Germinal center (tissue), 1 donor: Measurements from ENCODE around the gene TGFB2.

Experiments used
- DNase-seq: peaks from one replicate; pipeline ENCODE4 v3.0.0; 2012; ENCODE audit warnings: mixed read lengths, low spot score

The TGFB2 gene

DNA sequence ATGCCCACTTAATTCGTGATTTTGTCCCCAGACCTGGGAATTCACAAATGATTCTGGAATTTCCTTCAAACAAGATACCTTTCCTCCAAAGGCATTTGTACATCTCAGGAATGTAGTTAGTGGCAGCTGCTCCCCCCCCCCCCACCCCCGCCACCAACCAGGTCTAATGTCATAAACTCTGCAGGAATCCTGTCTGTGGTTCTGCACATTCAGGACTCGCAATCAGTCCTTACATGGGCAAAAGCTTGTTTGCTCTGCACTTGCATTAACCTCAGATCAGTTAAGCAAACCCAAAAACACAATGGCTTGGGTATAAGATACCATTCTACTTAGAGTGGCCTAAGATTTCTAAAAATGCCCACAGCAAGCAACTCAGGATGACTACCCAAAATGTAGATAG is 143.8 kb downstream of the TGFB2 start:
- DNase-seq, result no peak

GRCh38 chr1:218490406-218490922 is 145.3 kb downstream of the TGFB2 start:
- DNase-seq, result no peak

DNA sequence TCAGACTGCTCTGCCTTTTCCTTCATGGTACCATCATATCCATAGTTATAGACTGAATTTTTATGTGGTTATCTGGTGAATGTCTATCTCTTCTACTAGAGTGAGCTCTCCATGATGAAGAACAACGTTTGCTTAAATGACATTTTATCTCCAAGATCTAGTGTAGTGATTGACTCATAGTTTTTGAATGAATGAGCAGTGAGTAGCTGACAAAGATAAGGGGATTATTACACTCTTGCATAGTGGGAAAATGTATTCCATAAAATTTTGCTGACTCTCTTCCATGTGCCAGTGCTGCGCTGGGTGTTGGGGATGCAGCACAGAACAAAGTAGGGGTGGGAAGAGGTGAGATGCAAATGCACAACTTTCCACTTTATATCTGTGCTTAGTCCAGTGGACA is 147.7 kb downstream of the TGFB2 start:
- DNase-seq, result no peak

GRCh38 chr1:218493986-218494385 is 148.8 kb downstream of the TGFB2 start:
- DNase-seq, result no peak
